Testis (tissue), 2 donors: ENCODE measurements around the gene SAMD4A.

Experiments
- POLR2A ChIP-seq: fragments of 450-650 bp; IDR thresholded peaks from one replicate; pipeline ENCODE4 v1.6.1; 2017; ENCODE audit warnings: antibody characterized with exemption, mild to moderate bottlenecking, moderate library complexity
- TF ChIP-seq, protein P1 (sequence below), 3 experiments: fragments of 450-650 bp in 2 of 3; fragments of 200-600 bp in 1 of 3; sonication (generic) in 1 of 3; IDR thresholded peaks; one replicate each; pipeline ENCODE4 v1.5.1; 2016 to 2019; ENCODE audit warnings: antibody characterized with exemption in 3 of 3, mild to moderate bottlenecking in 2 of 3, moderate library complexity in 1 of 3

DNA sequence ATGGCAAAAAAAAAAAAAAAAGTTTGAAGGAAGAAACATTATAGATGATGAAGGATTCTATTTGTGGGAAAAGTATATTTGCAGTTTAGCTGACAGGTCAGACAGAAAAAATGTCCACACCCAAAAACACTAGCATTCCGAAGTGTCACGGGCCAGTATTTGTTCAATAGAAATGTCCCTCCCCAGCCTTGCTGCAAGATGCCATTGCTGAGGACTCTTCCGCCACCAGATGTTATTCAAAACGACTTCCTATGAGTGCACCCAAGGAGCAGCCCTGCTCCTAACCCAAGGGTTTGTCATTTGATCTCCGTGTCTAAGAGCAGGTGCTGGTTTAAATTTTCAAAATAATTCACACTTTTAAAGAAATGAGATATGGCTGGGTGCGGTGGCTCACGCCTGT is 172.6 kb downstream of the SAMD4A start:
- TF ChIP-seq, protein P1, sequence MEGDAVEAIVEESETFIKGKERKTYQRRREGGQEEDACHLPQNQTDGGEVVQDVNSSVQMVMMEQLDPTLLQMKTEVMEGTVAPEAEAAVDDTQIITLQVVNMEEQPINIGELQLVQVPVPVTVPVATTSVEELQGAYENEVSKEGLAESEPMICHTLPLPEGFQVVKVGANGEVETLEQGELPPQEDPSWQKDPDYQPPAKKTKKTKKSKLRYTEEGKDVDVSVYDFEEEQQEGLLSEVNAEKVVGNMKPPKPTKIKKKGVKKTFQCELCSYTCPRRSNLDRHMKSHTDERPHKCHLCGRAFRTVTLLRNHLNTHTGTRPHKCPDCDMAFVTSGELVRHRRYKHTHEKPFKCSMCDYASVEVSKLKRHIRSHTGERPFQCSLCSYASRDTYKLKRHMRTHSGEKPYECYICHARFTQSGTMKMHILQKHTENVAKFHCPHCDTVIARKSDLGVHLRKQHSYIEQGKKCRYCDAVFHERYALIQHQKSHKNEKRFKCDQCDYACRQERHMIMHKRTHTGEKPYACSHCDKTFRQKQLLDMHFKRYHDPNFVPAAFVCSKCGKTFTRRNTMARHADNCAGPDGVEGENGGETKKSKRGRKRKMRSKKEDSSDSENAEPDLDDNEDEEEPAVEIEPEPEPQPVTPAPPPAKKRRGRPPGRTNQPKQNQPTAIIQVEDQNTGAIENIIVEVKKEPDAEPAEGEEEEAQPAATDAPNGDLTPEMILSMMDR (IDR thresholded peaks at IDR 0.05), result no peak
- no peak for TF ChIP-seq POLR2A
